Gastrocnemius medialis (tissue), 4 donors: Measurements from ENCODE around the gene HS6ST2. TPM values are rescaled to one million over a fixed set of nuclear protein-coding genes. Genes with fewer than 3 reads are reported as not detected.

ENCODE experiments used
- ATAC-seq, 2 donors: fragments of 150-250 bp; one replicate each; pipeline ENCODE4 v1.9.1; 2016
- DNase-seq, 2 donors: peaks; one replicate each; pipeline ENCODE4 v3.0.0-alpha.2; 2019
- H3K27ac ChIP-seq, 4 donors: fragments of 200-600 bp; sonication (generic); 1 replicate in 1 of 4; 2 replicates in 3 of 4; pipeline ENCODE4 v1.5.1; 2016 to 2018; ENCODE audit warnings: mild to moderate bottlenecking in 2 of 4, moderate library complexity in 1 of 4
- H3K27me3 ChIP-seq, 3 donors: fragments of 200-600 bp; sonication (generic) in 2 of 3; 1 replicate in 1 of 3; 2 replicates in 2 of 3; pipeline versions ENCODE4 v1.5.1 to v1.6.0; 2016 to 2019; ENCODE audit warnings: mild to moderate bottlenecking in 1 of 3, moderate library complexity in 1 of 3
- H3K36me3 ChIP-seq, 2 donors: fragments of 200-600 bp; sonication (generic) in 1 of 2; one replicate each; pipeline ENCODE4 v1.5.1; 2017 to 2018
- H3K4me1 ChIP-seq, 2 donors: fragments of 200-600 bp; sonication (generic) in 1 of 2; one replicate each; pipeline ENCODE4 v1.5.1; 2016 to 2017; ENCODE audit warnings: mild to moderate bottlenecking in 2 of 2
- H3K4me3 ChIP-seq, 4 donors: fragments of 200-600 bp; sonication (generic) in 3 of 4; 1 replicate in 1 of 4; 2 replicates in 3 of 4; pipeline ENCODE4 v1.5.1; 2016 to 2019; ENCODE audit warnings: mild to moderate bottlenecking in 2 of 4
- H3K9me3 ChIP-seq, 3 donors: fragments of 200-600 bp; sonication (generic) in 2 of 3; 1 replicate in 1 of 3; 2 replicates in 2 of 3; pipeline ENCODE4 v1.5.1; 2016 to 2019
- CTCF ChIP-seq, 5 experiments: fragments of 450-650 bp in 3 of 5; fragments of 200-600 bp in 2 of 5; sonication (generic) in 2 of 5; IDR thresholded peaks in 4 of 5; conservative IDR thresholded peaks in 1 of 5; 1 replicate in 4 of 5; 2 replicates in 1 of 5; pipeline ENCODE4 v1.5.1; 2016 to 2019; ENCODE audit warnings: antibody characterized with exemption in 5 of 5, mild to moderate bottlenecking in 3 of 5, moderate library complexity in 3 of 5
- POLR2A ChIP-seq, 2 donors: fragments of 450-650 bp; IDR thresholded peaks; one replicate each; pipeline ENCODE4 v1.6.1; 2017; ENCODE audit warnings: antibody characterized with exemption in 2 of 2, mild to moderate bottlenecking in 2 of 2, moderate library complexity in 2 of 2
- in situ Hi-C, 4 donors: fragments of 200-750 bp; cut with MboI; loops; one replicate each; pipeline versions ENCODE4 v1.15.0 to v1.8.0; 2017; ENCODE audit warnings: low sequenced_read_pairs in 4 of 4
- intact Hi-C: fragments of 100-400 bp; cut with DNase I; formaldehyde crosslinking; loops from one replicate; pipeline ENCODE4 v1.15.1; 2023; ENCODE audit warnings: low total_unique reads
- total RNA-seq, 4 donors: library from RNA; depleted of rRNA; stranded (reverse); fragments of >200 nt; gene quantifications; one replicate each; pipeline versions ENCODE4 v1.1.0 to v1.2.3, GENCODE V29; 2016

HS6ST2 gene
- total RNA-seq, 4 donors from 2014 or later, result 1.9 to 2.8 (median 2.1) TPM; not detected in 1

DNA sequence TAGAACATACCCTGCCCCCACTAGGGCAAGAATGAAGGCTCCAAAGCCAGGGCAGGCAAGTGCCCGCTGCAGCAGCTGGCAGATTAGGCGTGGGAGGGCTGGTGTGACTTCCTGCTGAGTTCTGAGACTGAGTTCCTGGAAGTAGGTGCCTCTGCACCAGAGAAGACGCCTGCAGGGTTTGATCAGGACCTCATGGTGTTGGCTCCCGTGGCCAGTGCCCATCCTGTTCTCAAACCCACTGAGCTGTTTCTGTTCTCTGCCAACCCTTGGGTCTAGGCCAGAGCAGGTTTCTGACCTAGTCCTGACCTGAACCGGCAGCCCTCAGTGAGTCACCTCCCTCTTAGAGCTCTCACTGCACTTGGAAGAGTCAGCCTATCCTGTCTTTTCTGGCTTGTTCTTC is 220.7 kb downstream of the HS6ST2 start:
- Histone ChIP-seq H3K4me3 (no peak overlapping the region), H3K27me3 (no peaks in the 10 kb centered on the region), H3K36me3 (no peaks in the 10 kb centered on the region), H3K4me1 (no peaks in the 10 kb centered on the region), H3K27ac (no peak overlapping the region), H3K9me3 (no peaks in the 10 kb centered on the region)
- intact Hi-C loops (no loop called here), in situ Hi-C loops (loop anchor here in 2 of 4 donors (25.0 kb wide), 1 partner anchor 225 kb away; the partner anchor contains the start of gene HS6ST2 (in 2 of the 2))
- no peak for TF ChIP-seq CTCF (IDR thresholded peaks at IDR 0.05 in 4 of 5, conservative IDR thresholded peaks at IDR 0.05 in 1 of 5)
- no peak for TF ChIP-seq POLR2A (IDR thresholded peaks at IDR 0.05)
- DNase-seq (no peak), ATAC-seq (no peak)

- intact Hi-C loops, result no loop called here
Observed at GRCh38 chrX:132732236-132732635, 226.2 kb downstream of the HS6ST2 start.

DNA sequence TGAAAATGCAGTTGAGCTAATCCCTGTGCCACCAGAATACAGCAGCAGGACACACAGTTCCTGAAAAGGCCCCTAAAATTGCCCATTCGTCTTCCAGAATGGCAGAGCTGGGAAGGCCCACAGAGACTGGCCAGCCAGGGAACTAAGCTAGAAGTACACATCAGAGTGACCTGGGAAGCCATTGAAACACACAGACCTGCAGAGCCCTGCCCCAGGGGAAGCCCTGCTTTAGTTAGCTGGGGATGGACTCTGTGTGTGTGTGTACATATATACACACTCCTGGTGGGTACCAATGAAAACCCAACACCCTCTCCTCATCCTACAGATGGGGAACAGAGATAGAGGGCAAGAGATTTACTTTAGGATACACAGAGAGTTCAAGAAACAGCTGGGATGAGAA is 227.7 kb downstream of the HS6ST2 start:
- DNase-seq, result no peak
- intact Hi-C loops, result no loop called here
- in situ Hi-C loops, result loop anchor here in 2 of 4 donors (25.0 kb wide), 1 partner anchor 232 kb away; the partner anchor contains the start of gene HS6ST2 (in 2 of the 2)
- Histone ChIP-seq H3K36me3 (no peaks in the 10 kb centered on the region), H3K27ac (no peak overlapping the region), H3K9me3 (no peaks in the 10 kb centered on the region), H3K4me3 (no peak overlapping the region), H3K27me3 (no peaks in the 10 kb centered on the region), H3K4me1 (no peaks in the 10 kb centered on the region)
- no peak for ATAC-seq
- no peak for TF ChIP-seq CTCF (IDR thresholded peaks at IDR 0.05 in 4 of 5, conservative IDR thresholded peaks at IDR 0.05 in 1 of 5)
- TF ChIP-seq POLR2A (IDR thresholded peaks at IDR 0.05), result no peak

More at GRCh38 chrX:132732236-132732635, 226.2 kb downstream of the HS6ST2 start:
- H3K9me3 ChIP-seq, result no peaks in the 10 kb centered on the region
- DNase-seq (no peak), ATAC-seq (no peak)
- no peak overlapping the region for H3K4me3 ChIP-seq
- in situ Hi-C loops, result loop anchor here in 2 of 4 donors (25.0 kb wide), 1 partner anchor 230 kb away; the partner anchor contains the start of gene HS6ST2 (in 2 of the 2)
- no peaks in the 10 kb centered on the region for H3K27me3 ChIP-seq
- TF ChIP-seq CTCF (IDR thresholded peaks at IDR 0.05 in 4 of 5, conservative IDR thresholded peaks at IDR 0.05 in 1 of 5), result no peak
- TF ChIP-seq POLR2A (IDR thresholded peaks at IDR 0.05), result no peak
- no peak overlapping the region for H3K27ac ChIP-seq
- no peaks in the 10 kb centered on the region for H3K36me3 ChIP-seq
- no peaks in the 10 kb centered on the region for H3K4me1 ChIP-seq

- Histone ChIP-seq H3K27ac (no peak overlapping the region), H3K27me3 (no peaks in the 10 kb centered on the region), H3K4me3 (no peak overlapping the region), H3K4me1 (no peaks in the 10 kb centered on the region), H3K9me3 (no peaks in the 10 kb centered on the region), H3K36me3 (no peaks in the 10 kb centered on the region)
- in situ Hi-C loops, result loop anchor here in 2 of 4 donors (25.0 kb wide), 1 partner anchor 232 kb away; the partner anchor contains the start of gene HS6ST2 (in 2 of the 2)
- intact Hi-C loops, result no loop called here
- no peak for TF ChIP-seq POLR2A (IDR thresholded peaks at IDR 0.05)
- DNase-seq (no peak), ATAC-seq (no peak)
Observed at GRCh38 chrX:132730266-132730665, 228.2 kb downstream of the HS6ST2 start.

DNA sequence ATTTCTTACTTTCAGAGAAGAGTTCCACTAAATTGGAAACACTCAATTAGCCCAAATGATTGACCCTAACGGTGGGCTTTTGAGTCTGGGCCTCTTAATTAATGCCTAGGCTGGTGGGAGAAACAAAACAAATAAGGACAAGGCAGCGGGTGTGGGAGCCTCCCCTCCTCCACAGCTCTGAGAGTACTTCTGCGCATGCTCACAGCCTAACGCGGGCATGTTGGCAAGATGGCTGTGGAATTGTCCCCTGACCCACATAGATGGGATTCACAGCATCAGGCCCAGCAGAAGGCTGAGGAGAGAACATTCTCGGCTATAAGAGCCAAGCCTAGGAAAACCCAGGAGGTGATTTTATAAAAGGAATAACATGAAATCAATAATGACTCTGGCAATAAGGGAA is 230.1 kb downstream of the HS6ST2 start:
- Histone ChIP-seq H3K27me3 (no peaks in the 10 kb centered on the region), H3K27ac (no peak overlapping the region), H3K36me3 (no peaks in the 10 kb centered on the region), H3K9me3 (no peaks in the 10 kb centered on the region), H3K4me3 (no peak overlapping the region), H3K4me1 (no peaks in the 10 kb centered on the region)
- in situ Hi-C loops (loop anchor here in 2 of 4 donors (25.0 kb wide), 1 partner anchor 234 kb away; the partner anchor contains the start of gene HS6ST2 (in 2 of the 2)), intact Hi-C loops (no loop called here)
- DNase-seq (no peak), ATAC-seq (no peak)
- TF ChIP-seq POLR2A (IDR thresholded peaks at IDR 0.05) (no peak), CTCF (IDR thresholded peaks at IDR 0.05 in 4 of 5, conservative IDR thresholded peaks at IDR 0.05 in 1 of 5) (no peak)
